H9 (cell line): Measurements from ENCODE around the gene ACAP1. TPM values are rescaled to one million over a fixed set of nuclear protein-coding genes. Genes with fewer than 3 reads are reported as not detected.
A peak's percentile ranks its signal among the peaks of the same experiment; 100 is the strongest.

Experiments used
- DNase-seq: peaks from one replicate; pipeline ENCODE4 v3.0.0-alpha.2; 2017
- H2AFZ ChIP-seq: one replicate; pipeline ENCODE4 v1.6.1; 2013; ENCODE audit warnings: mild to moderate bottlenecking, low read length, control low read depth, moderate library complexity
- H2AK5ac ChIP-seq: 2 replicates; pipeline ENCODE4 v1.6.1; 2013; ENCODE audit warnings: low read length, control low read depth, mixed read lengths; ENCODE audit not compliant: insufficient read length
- H2BK120ac ChIP-seq: one replicate; pipeline ENCODE4 v1.6.1; 2013; ENCODE audit warnings: low read depth, mild to moderate bottlenecking, low read length, control low read depth, inconsistent platforms; ENCODE audit not compliant: poor library complexity, severe bottlenecking
- H2BK12ac ChIP-seq: 2 replicates; pipeline ENCODE4 v1.6.1; 2013; ENCODE audit warnings: low read length, control low read depth, mixed read lengths, low read depth; ENCODE audit not compliant: insufficient read length
- H2BK15ac ChIP-seq: 2 replicates; pipeline ENCODE4 v1.6.1; 2013; ENCODE audit warnings: low read depth, low read length, control low read depth
- H2BK20ac ChIP-seq: one replicate; pipeline ENCODE4 v1.6.1; 2013; ENCODE audit warnings: low read depth, mild to moderate bottlenecking, low read length, control low read depth, inconsistent platforms; ENCODE audit not compliant: poor library complexity, severe bottlenecking
- H2BK5ac ChIP-seq: 2 replicates; pipeline ENCODE4 v1.6.1; 2013; ENCODE audit warnings: low read length, control low read depth, mixed read lengths; ENCODE audit not compliant: insufficient read length
- H3K14ac ChIP-seq: 2 replicates; pipeline ENCODE4 v1.6.1; 2013; ENCODE audit warnings: low read length, control low read depth; ENCODE audit not compliant: insufficient read depth
- H3K18ac ChIP-seq: 2 replicates; pipeline ENCODE4 v1.6.1; 2013; ENCODE audit warnings: low read depth, mild to moderate bottlenecking, mixed read lengths, low read length, control low read depth; ENCODE audit not compliant: insufficient read length
- H3K23ac ChIP-seq: 2 replicates; pipeline ENCODE4 v1.6.1; 2013; ENCODE audit warnings: low read length, control low read depth, mixed read lengths, low read depth; ENCODE audit not compliant: insufficient read length
- H3K23me2 ChIP-seq: 2 replicates; pipeline ENCODE4 v1.6.1; 2013; ENCODE audit warnings: low read depth, mild to moderate bottlenecking, mixed read lengths, low read length, control low read depth; ENCODE audit not compliant: insufficient read length, poor library complexity, severe bottlenecking
- H3K27ac ChIP-seq: 2 replicates; pipeline ENCODE4 v1.5.1; 2013; ENCODE audit warnings: low read length, control low read depth, mixed read lengths, low read depth; ENCODE audit not compliant: insufficient read length
- H3K27me3 ChIP-seq: 2 replicates; pipeline ENCODE4 v1.6.1; 2013; ENCODE audit warnings: low read length, control low read depth, inconsistent platforms; ENCODE audit not compliant: insufficient read depth
- H3K4ac ChIP-seq: 2 replicates; pipeline ENCODE4 v1.6.1; 2013; ENCODE audit warnings: low read depth, mild to moderate bottlenecking, control low read depth, inconsistent platforms, low read length, moderate library complexity
- H3K4me1 ChIP-seq: 2 replicates; pipeline ENCODE4 v1.6.1; 2013; ENCODE audit warnings: low read length, control low read depth, inconsistent platforms; ENCODE audit not compliant: insufficient read depth
- H3K4me2 ChIP-seq: 2 replicates; pipeline ENCODE4 v1.6.1; 2013; ENCODE audit warnings: low read length, control low read depth, mixed read lengths; ENCODE audit not compliant: insufficient read length, insufficient read depth
- H3K56ac ChIP-seq: 2 replicates; pipeline ENCODE4 v1.6.1; 2013; ENCODE audit warnings: low read depth, mild to moderate bottlenecking, mixed read lengths, low read length, control low read depth; ENCODE audit not compliant: insufficient read length
- H3K79me1 ChIP-seq: 2 replicates; pipeline ENCODE4 v1.6.1; 2013; ENCODE audit warnings: low read depth, mild to moderate bottlenecking, moderate library complexity, low read length, control low read depth, inconsistent platforms; ENCODE audit not compliant: insufficient read depth, poor library complexity, severe bottlenecking
- H3K79me2 ChIP-seq: 2 replicates; pipeline ENCODE4 v1.6.1; 2013; ENCODE audit warnings: low read length, control low read depth, inconsistent platforms; ENCODE audit not compliant: insufficient read depth
- H3K9ac ChIP-seq: 2 replicates; pipeline ENCODE4 v1.6.1; 2013; ENCODE audit warnings: low read length, control low read depth, mixed read lengths; ENCODE audit not compliant: insufficient read length; ENCODE audit errors: extremely low read depth
- H3K9me3 ChIP-seq: one replicate; pipeline ENCODE4 v1.6.1; 2013; ENCODE audit warnings: low read depth, low read length, inconsistent platforms; ENCODE audit not compliant: control insufficient read depth
- H3T11ph ChIP-seq: one replicate; pipeline ENCODE4 v1.6.1; 2013; ENCODE audit warnings: mild to moderate bottlenecking, low read length, control low read depth, inconsistent platforms
- H4K20me1 ChIP-seq: one replicate; pipeline ENCODE4 v1.6.1; 2013; ENCODE audit not compliant: control insufficient read depth, insufficient read length, insufficient read depth
- H4K5ac ChIP-seq: 2 replicates; pipeline ENCODE4 v1.6.1; 2013; ENCODE audit warnings: low read depth, mild to moderate bottlenecking, mixed read lengths, low read length, control low read depth; ENCODE audit not compliant: insufficient read length
- H4K8ac ChIP-seq: replicated peaks from 2 replicates; pipeline ENCODE4 v1.6.1; 2013; ENCODE audit warnings: low read length, control low read depth, mixed read lengths, low read depth; ENCODE audit not compliant: insufficient read length
- H4K91ac ChIP-seq: 2 replicates; pipeline ENCODE4 v1.6.1; 2013; ENCODE audit warnings: low read depth, mild to moderate bottlenecking, moderate library complexity, mixed read lengths, low read length, control low read depth; ENCODE audit not compliant: insufficient read length
- H3K27ac Mint-ChIP-seq, 3 experiments: 2 replicates in 2 of 3; 3 replicates in 1 of 3; pipeline ENCODE4 v1.8.0; 2020 to 2021; ENCODE audit warnings: mixed read lengths in 3 of 3, mild to moderate bottlenecking in 1 of 3, moderate library complexity in 1 of 3
- H3K27me3 Mint-ChIP-seq: 2 replicates; pipeline ENCODE4 v1.8.0; 2021; ENCODE audit warnings: low read depth, mild to moderate bottlenecking, moderate library complexity, mixed read lengths
- H3K36me3 Mint-ChIP-seq, 3 experiments: 2 replicates in 2 of 3; 3 replicates in 1 of 3; pipeline ENCODE4 v1.8.0; 2020 to 2021; ENCODE audit warnings: low read depth in 3 of 3, mixed read lengths in 3 of 3; ENCODE audit not compliant: insufficient read depth in 1 of 3
- H3K4me1 Mint-ChIP-seq, 2 experiments: 2 replicates each; pipeline ENCODE4 v1.8.0; 2020; ENCODE audit warnings: mixed read lengths in 2 of 2
- H3K4me3 Mint-ChIP-seq, 2 experiments: 2 replicates in 1 of 2; 3 replicates in 1 of 2; pipeline ENCODE4 v1.8.0; 2020 to 2021; ENCODE audit warnings: mild to moderate bottlenecking in 2 of 2, mixed read lengths in 2 of 2, moderate library complexity in 1 of 2
- H3K9me3 Mint-ChIP-seq, 2 experiments: 2 replicates in 1 of 2; 3 replicates in 1 of 2; pipeline ENCODE4 v1.8.0; 2020; ENCODE audit warnings: mild to moderate bottlenecking in 2 of 2, mixed read lengths in 2 of 2, moderate library complexity in 1 of 2
- CTCF ChIP-seq: fragments of 200-600 bp; sonication (generic); conservative IDR thresholded peaks from 3 replicates; pipeline ENCODE4 v1.8.0; 2021; ENCODE audit warnings: antibody characterized with exemption, mild to moderate bottlenecking
- WGBS: extraction: QIAGEN DNeasy Blood & Tissue Kit; methylation state at CpG from one replicate; pipeline ENCODE4 v1.1.7; 2013; ENCODE audit warnings: missing lambda C conversion rate, low lambda C conversion rate, mixed read lengths; ENCODE audit not compliant: insufficient read length; ENCODE audit errors: extremely low coverage; 5-methylcytosine and 5-hydroxymethylcytosine counted together
- total RNA-seq: library from RNA; stranded (reverse); gene quantifications from 2 replicates; pipeline ENCODE4 v1.2.1, GENCODE V29; 2021

Gene ACAP1
- total RNA-seq, 1 experiment from 2014 or later, result 18.2 TPM

- H2AFZ ChIP-seq, result no peak overlapping the region
- H4K8ac ChIP-seq, result no peak overlapping the region
- peaks cover 1% of the 10 kb centered on the region for H3K23me2 ChIP-seq
- no peak overlapping the region for H3K56ac ChIP-seq
- H3K18ac ChIP-seq, result no peak overlapping the region
- H3K9me3 Mint-ChIP-seq, result no peaks in the 10 kb centered on the region
- no peaks in the 10 kb centered on the region; the same call in 1 of the 2 replicates for H3K79me2 ChIP-seq
- no peaks in the 10 kb centered on the region for H3K4me1 ChIP-seq
- H2BK120ac ChIP-seq, result no peak overlapping the region
- peaks cover 17 to 23% of the 10 kb centered on the region in 2 experiments for H3K4me1 Mint-ChIP-seq
- no peak overlapping the region for H3K27ac ChIP-seq
- no peak overlapping the region for H2BK5ac ChIP-seq
- no peak overlapping the region for H4K91ac ChIP-seq
- H3T11ph ChIP-seq, result no peak overlapping the region
- H3K23ac ChIP-seq, result no peak overlapping the region
- H2BK20ac ChIP-seq, result no peak overlapping the region
- no peak overlapping the region for H4K5ac ChIP-seq
- peaks cover 12% of the 10 kb centered on the region for H3K27me3 Mint-ChIP-seq
- H2BK15ac ChIP-seq, result no peak overlapping the region
- no peak overlapping the region for H3K4me2 ChIP-seq
- H3K4me3 Mint-ChIP-seq, result peak overlapping the region in 1 of 2 experiments; percentile 56; a peak in 1 of 5 replicates
- H3K9ac ChIP-seq, result no peak overlapping the region
- no peak overlapping the region; a peak in 1 of 7 replicates for H3K27ac Mint-ChIP-seq
- H3K36me3 Mint-ChIP-seq, result no peaks in the 10 kb centered on the region
- peak; percentile 98 for DNase-seq
- peak; percentile 98 for TF ChIP-seq CTCF
- no peak overlapping the region for H2BK12ac ChIP-seq
- H3K14ac ChIP-seq, result no peak overlapping the region
- H4K20me1 ChIP-seq, result no peaks in the 10 kb centered on the region
- H2AK5ac ChIP-seq, result no peak overlapping the region
- WGBS, result no CpG with 5 or more reads among the region's 12 CpGs
- no peaks in the 10 kb centered on the region for H3K79me1 ChIP-seq
- H3K27me3 ChIP-seq, result no peaks in the 10 kb centered on the region
- no peaks in the 10 kb centered on the region for H3K9me3 ChIP-seq
- H3K4ac ChIP-seq, result no peak overlapping the region
Observed at GRCh38 chr17:7356072-7356549, 19.8 kb downstream of the ACAP1 start.
